GM12872 (cell line): ENCODE data around the gene SEPTIN8.

ENCODE experiments used
- CTCF ChIP-seq: IDR thresholded peaks from 3 replicates; pipeline ENCODE4 v1.5.1; 2011; ENCODE audit warnings: low read depth, mild to moderate bottlenecking, low read length, moderate library complexity; ENCODE audit not compliant: insufficient read depth

The SEPTIN8 gene

DNA sequence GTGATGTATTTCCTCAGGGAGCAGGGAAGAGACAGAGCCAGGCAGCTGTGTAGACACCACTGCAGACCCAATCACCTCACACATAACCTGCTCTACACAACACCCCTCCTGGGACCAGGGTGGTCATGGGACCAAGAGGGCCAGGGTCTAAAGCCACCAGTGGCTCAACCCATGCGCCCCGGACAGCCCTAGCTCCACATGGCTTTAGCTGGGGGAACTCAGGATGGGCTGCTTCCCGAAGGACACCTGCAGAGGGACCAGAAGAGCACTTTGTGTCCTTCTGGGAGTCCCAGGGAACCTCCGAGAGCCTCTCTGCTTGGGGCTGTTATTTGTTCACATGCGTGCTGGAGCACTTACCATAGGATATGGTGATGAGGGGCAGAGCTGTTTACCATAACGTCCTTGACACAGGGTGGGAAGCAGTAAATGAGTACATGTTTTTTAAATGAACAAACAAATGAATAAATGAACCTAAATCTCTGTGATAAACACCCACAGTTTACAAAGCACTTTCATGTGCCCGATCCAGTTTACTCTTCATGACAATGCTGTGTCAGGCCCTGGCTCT is 12.3 kb downstream of the SEPTIN8 start:
- TF ChIP-seq CTCF, result no peak

- no peak for TF ChIP-seq CTCF
Observed at GRCh38 chr5:132764051-132764450, 13.0 kb downstream of the SEPTIN8 start.

DNA sequence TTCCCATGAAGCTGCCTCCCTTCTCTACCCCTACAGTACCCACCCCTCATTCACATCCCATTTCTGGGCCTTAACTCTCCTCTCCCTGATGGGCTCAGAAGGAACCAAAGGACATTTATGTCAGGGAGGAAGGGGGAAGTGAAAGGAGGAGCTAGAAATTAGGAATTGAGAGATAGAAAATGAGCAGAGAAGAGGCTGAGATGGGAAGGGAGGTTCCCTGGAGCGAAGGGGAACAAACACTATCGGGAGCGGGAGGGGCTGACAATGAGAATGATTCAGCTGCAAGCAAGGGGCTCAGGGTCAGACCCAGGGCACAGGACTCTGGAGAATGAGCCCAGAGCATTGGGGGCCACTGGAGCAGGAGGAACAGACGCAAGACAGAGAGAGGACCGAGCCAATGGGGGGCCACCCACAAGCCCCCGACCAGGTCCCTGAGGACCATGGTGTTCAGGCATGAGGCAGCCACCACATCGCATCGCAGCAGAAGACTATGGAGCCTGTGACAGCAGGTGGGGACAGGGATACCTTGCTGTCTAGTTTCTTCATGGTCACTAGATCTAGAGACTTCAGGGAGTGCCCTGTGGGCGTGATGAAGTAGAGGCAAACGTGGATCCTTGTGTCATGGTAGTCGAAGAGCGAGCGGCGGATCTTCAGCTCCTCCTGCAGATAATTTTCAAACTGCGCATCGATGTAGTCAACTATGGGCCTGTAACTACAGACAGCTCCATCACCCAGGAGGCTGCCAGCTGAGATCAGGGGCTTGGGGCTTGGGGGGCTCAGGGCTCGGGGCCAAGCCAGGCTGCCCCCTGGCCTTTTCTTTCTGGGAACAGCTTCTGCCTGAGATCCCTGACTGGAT is 13.6 kb downstream of the SEPTIN8 start:
- TF ChIP-seq CTCF, result no peak

DNA sequence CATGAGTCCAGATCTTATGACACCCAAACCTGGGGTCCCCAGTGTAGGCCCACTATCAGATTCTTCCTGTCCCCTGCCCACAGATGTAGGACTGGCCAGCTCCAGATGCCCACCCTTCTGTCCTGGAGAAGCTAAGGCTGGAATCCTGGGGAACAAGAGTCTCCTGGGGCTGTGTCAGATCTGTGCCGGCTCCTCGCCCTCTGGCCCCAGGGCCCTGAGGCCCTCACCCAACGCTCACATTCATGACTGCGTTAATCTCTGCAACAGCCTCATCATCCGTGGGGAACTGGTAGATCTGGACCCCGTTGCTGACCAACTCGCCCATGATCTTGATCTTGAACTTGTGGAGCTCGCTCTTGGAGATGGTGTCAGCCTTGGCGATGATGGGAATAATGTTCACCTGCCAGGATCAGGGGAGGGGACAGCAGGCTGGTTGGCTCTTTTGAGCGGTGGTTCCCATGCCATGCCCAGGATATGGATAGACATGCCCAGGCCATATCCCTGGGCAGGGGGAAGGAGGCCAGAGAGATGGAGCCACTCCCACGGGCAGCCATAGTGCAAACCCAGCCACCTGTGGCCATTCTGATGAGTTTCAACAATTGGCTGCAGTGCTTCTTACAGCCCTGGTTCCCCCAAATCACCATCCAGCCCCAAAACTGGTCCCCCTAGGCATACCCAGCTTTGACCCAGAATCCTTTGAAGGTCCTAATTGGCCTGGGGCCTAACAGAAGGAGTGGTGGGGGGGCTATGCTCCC is 14.6 kb downstream of the SEPTIN8 start:
- no peak for TF ChIP-seq CTCF

- TF ChIP-seq CTCF, result no peak
Observed at GRCh38 chr5:132761321-132762240, 15.5 kb downstream of the SEPTIN8 start.

DNA sequence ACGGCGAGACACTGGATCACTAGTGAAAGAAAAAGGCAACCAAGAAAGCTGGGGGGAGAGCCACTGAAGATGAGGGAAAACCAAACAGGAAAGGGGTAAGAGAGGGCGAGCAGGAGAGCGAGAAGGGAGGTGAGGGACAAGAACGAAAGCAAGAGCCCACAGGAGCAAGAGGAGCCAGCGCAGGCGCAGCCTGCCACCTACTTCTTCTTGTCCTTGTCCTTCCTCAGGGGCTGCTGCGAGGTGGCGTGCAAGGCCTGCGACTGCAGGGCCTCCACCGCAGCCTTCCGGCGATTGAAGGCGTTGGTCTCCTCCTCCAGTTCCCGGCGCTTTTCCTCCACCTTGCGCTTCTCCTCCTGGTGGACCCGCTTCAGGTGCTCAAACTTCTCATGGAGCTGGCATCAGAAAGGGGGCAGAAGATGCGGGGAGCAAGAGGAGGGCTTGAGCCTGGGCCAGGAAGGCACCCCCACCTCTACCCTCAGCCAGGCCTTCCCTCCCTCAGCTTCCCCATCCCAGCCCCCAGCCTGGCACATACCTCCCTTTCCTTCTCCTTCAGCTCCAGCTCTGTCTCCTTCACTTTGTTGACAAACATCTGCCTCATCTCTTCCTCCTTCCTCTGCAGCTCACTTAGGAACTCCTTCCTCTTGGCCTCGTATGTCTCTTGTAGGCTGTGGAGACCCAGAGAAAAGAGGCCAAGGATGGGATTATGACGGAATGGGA is 16.3 kb downstream of the SEPTIN8 start:
- no peak for TF ChIP-seq CTCF
